ENCODE measurements around the gene IL12RB2. TPM values are rescaled to one million over a fixed set of nuclear protein-coding genes. Genes with fewer than 3 reads are reported as not detected.

IL12RB2 gene, protein sequence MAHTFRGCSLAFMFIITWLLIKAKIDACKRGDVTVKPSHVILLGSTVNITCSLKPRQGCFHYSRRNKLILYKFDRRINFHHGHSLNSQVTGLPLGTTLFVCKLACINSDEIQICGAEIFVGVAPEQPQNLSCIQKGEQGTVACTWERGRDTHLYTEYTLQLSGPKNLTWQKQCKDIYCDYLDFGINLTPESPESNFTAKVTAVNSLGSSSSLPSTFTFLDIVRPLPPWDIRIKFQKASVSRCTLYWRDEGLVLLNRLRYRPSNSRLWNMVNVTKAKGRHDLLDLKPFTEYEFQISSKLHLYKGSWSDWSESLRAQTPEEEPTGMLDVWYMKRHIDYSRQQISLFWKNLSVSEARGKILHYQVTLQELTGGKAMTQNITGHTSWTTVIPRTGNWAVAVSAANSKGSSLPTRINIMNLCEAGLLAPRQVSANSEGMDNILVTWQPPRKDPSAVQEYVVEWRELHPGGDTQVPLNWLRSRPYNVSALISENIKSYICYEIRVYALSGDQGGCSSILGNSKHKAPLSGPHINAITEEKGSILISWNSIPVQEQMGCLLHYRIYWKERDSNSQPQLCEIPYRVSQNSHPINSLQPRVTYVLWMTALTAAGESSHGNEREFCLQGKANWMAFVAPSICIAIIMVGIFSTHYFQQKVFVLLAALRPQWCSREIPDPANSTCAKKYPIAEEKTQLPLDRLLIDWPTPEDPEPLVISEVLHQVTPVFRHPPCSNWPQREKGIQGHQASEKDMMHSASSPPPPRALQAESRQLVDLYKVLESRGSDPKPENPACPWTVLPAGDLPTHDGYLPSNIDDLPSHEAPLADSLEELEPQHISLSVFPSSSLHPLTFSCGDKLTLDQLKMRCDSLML
- 0.42 and 0.48 TPM in 2 replicates for total RNA-seq
- polyA plus RNA-seq, result 0.05 TPM in 1 of 2 replicates, not detected in the other
- 0.10 and 0.14 TPM in 2 replicates for polyA plus RNA-seq (2011; cell fraction: cytosol; rRNA removed)
- 0.05 and 0.08 TPM in 2 replicates for polyA plus RNA-seq (2011; cell fraction: nucleus; rRNA removed)
- polyA plus RNA-seq (2012), result 0.04 and 0.12 TPM in 2 replicates
- polyA minus RNA-seq, result 0.24 TPM in 1 of 2 replicates, not detected in the other
- not detected for polyA minus RNA-seq (2011; cell fraction: cytosol; rRNA and poly(A)+ RNA removed)
- not detected in 2 replicates for polyA minus RNA-seq (2011; cell fraction: nucleus; rRNA and poly(A)+ RNA removed)
- Bru-seq, nascent RNA, result percentile 11 among the genes with signal in this experiment
- BruChase-seq, experiment 1, labeled RNA remaining after a 6-hour chase, result percentile 6 among the genes with signal in this experiment
- percentile 8 among the genes with signal in this experiment for BruChase-seq, experiment 2, labeled RNA remaining after a 2-hour chase
- long read RNA-seq, partial matches to known transcripts, result 0 of 2 reads
- long read RNA-seq, other reads (novel, unspliced or antisense), result 2 of 2 reads

DNA sequence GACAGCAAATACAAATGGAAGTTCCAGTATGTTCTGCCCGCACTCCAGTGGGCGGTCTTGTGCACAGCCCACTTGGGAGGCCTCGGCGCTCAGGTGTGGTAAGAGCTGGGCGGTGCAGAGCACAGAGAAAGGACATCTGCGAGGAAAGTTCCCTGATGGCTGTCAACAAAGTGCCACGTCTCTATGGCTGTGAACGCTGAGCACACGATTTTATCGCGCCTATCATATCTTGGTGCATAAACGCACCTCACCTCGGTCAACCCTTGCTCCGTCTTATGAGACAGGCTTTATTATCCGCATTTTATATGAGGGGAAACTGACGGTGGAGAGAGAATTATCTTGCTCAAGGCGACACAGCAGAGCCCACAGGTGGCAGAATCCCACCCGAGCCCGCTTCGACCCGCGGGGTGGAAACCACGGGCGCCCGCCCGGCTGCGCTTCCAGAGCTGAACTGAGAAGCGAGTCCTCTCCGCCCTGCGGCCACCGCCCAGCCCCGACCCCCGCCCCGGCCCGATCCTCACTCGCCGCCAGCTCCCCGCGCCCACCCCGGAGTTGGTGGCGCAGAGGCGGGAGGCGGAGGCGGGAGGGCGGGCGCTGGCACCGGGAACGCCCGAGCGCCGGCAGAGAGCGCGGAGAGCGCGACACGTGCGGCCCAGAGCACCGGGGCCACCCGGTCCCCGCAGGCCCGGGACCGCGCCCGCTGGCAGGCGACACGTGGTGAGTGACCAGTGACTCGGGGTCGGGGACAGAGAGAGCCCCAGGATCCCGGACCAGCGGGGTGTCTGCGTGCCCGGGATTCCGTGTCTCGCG lies at the start of gene IL12RB2:
Gene IL12RB2, plus strand, starts transcription at position 623 of the 810 bp plus-strand sequence. CDS start 12,496 bp downstream, outside the sequence.
- Histone ChIP-seq H3K36me3 (ENCODE audit: control insufficient read depth in 2 of 2, extremely low read depth in 1 of 2, insufficient read depth in 2 of 2, low read length in 2 of 2) (no peaks in the 10 kb centered on the region), H3K4me1 (ENCODE audit: control insufficient read depth, extremely low read depth, insufficient read depth, low read length) (no peaks in the 10 kb centered on the region), H3K27me3 (ENCODE audit: control insufficient read depth in 2 of 2, insufficient read depth in 2 of 2, low read length in 2 of 2) (peaks cover 26 to 27% of the 10 kb centered on the region in 2 experiments), H3K9me3 (replicated peaks; ENCODE audit: control insufficient read depth, insufficient read depth, low read length) (no peaks in the 10 kb centered on the region), H3K4me2 (ENCODE audit: insufficient read depth, low read length) (peak within 1 kb of the TSS; percentile 75), H3K27ac (ENCODE audit: insufficient read depth, low read depth, low read length) (no peak within 1 kb of the TSS), H3K9me1 (replicated peaks; ENCODE audit: control insufficient read depth, extremely low read depth, insufficient read depth, low read length) (no peaks in the 10 kb centered on the region), H3K79me2 (ENCODE audit: control insufficient read depth, insufficient read depth, low read length) (no peaks in the 10 kb centered on the region), H2AFZ (ENCODE audit: low read depth, low read length) (peak within 1 kb of the TSS; percentile 81), H4K20me1 (replicated peaks; ENCODE audit: control insufficient read depth, extremely low read depth, insufficient read depth, low read length) (no peaks in the 10 kb centered on the region), H3K9ac (replicated peaks; ENCODE audit: extremely low read depth, insufficient read depth, low read length) (no peak within 1 kb of the TSS), H3K4me3 (replicated peaks in 1 of 3; ENCODE audit: insufficient read depth in 1 of 3, low read depth in 1 of 3, low read length in 3 of 3) (peak within 1 kb of the TSS; percentile 14 to 40 (median 21))
- FAIRE-seq, result no peak
- TF ChIP-seq EZH2 (IDR thresholded peaks at IDR 0.05; ENCODE audit: borderline replicate concordance, low read depth, low read length, severe bottlenecking) (peak; percentile 39), JUN (IDR thresholded peaks at IDR 0.05; ENCODE audit: borderline replicate concordance, insufficient read depth, insufficient read length, low read depth) (no peak)
- BruUV-seq (replicated peaks), result no TSS peak
- intact Hi-C loops (cut with micrococcal nuclease) (loop anchor here (10.0 kb wide), 1 partner anchor 73 kb away; no protein-coding TSS in a partner anchor), dilution Hi-C loops (cut with MboI; ENCODE audit: extremely low pct_ligation_motif_present, low sequenced_read_pairs) (no loop called here)
- ChIA-PET CTCF (interaction anchor here (1.6 kb wide), 1 partner anchor 73 kb away, joined by 4 read pairs; no protein-coding TSS in a partner anchor), POLR2A (interaction anchor here (0.6 kb wide), 1 partner anchor 137 kb away, joined by 5 read pairs; no protein-coding TSS in a partner anchor)
- DNase-seq (ENCODE audit: low read depth, low spot score), result no peak

Measured in endothelial cell of umbilical vein (primary cell).